HepG2 (cell line): ENCODE measurements around the gene CTNNBIP1. TPM values are rescaled to one million over a fixed set of nuclear protein-coding genes. Genes with fewer than 3 reads are reported as not detected.

Experiments used
- DNMT1 ChIP-seq: sonication (generic); formaldehyde crosslinking; IDR thresholded peaks from 2 replicates; pipeline ENCODE4 v1.5.1; 2020; ENCODE audit warnings: mild to moderate bottlenecking, missing genetic modification reagents
- ETV6 ChIP-seq: sonication (generic); formaldehyde crosslinking; conservative IDR thresholded peaks from 2 replicates; pipeline ENCODE4 v1.4.0; 2020; ENCODE audit warnings: missing genetic modification reagents
- FIP1L1 ChIP-seq: fragments of 200-400 bp; formaldehyde crosslinking; IDR thresholded peaks from 2 replicates; pipeline ENCODE4 v1.6.1; 2018; ENCODE audit warnings: low read depth, mild to moderate bottlenecking, low read length, moderate library complexity, borderline replicate concordance; ENCODE audit not compliant: insufficient read depth
- HCFC1 ChIP-seq: fragments of 150-350 bp; IDR thresholded peaks from 2 replicates; pipeline ENCODE4 v1.6.1; 2014; ENCODE audit warnings: low read depth, low read length
- KDM4B ChIP-seq: sonication (generic); formaldehyde crosslinking; IDR thresholded peaks from 2 replicates; pipeline ENCODE4 v1.4.0; 2020; ENCODE audit warnings: missing genetic modification reagents
- NRL ChIP-seq: sonication (generic); formaldehyde crosslinking; IDR thresholded peaks from 2 replicates; pipeline ENCODE4 v1.5.0; 2020; ENCODE audit warnings: missing genetic modification reagents, mild to moderate bottlenecking, moderate library complexity, borderline replicate concordance
- PCBP2 ChIP-seq: fragments of 200-400 bp; formaldehyde crosslinking; optimal IDR thresholded peaks from 2 replicates; pipeline ENCODE3; 2018; ENCODE audit warnings: low read length, low read depth; ENCODE audit not compliant: poor library complexity, severe bottlenecking
- RBAK ChIP-seq: sonication (generic); formaldehyde crosslinking; IDR thresholded peaks from 2 replicates; pipeline ENCODE4 v1.5.1; 2020; ENCODE audit warnings: mild to moderate bottlenecking, missing genetic modification reagents
- ZFP41 ChIP-seq: sonication (generic); formaldehyde crosslinking; IDR thresholded peaks from 2 replicates; pipeline ENCODE4 v1.4.0; 2020; ENCODE audit warnings: mild to moderate bottlenecking, missing genetic modification reagents, borderline replicate concordance
- ZNF224 ChIP-seq: sonication (generic); formaldehyde crosslinking; IDR thresholded peaks from 2 replicates; pipeline ENCODE4 v1.5.0; 2020; ENCODE audit warnings: mild to moderate bottlenecking, missing genetic modification reagents
- ZNF253 ChIP-seq: sonication (generic); formaldehyde crosslinking; IDR thresholded peaks from 2 replicates; pipeline ENCODE4 v1.8.0; 2022; ENCODE audit warnings: mild to moderate bottlenecking, missing genetic modification reagents, borderline replicate concordance
- ZNF333 ChIP-seq: sonication (generic); formaldehyde crosslinking; IDR thresholded peaks from 2 replicates; pipeline ENCODE4 v1.4.0; 2020; ENCODE audit warnings: mild to moderate bottlenecking, missing genetic modification reagents, borderline replicate concordance
- ZNF609 ChIP-seq: sonication (generic); formaldehyde crosslinking; IDR thresholded peaks from 2 replicates; pipeline ENCODE4 v1.4.0; 2020; ENCODE audit warnings: mild to moderate bottlenecking, missing genetic modification reagents, borderline replicate concordance
- ZNF674 ChIP-seq: sonication (generic); formaldehyde crosslinking; IDR thresholded peaks from 2 replicates; pipeline ENCODE4 v1.5.0; 2020; ENCODE audit warnings: low read depth, mild to moderate bottlenecking, missing genetic modification reagents
- polyA plus RNA-seq, 8 experiments: library from polyadenylated mRNA; depleted of rRNA in 3 of 8; stranded (reverse) in 7 of 8; unstranded in 1 of 8; fragments of >200 nt; fragmentation: Illumina TruSeq in 4 of 8; extraction: Trizol in 4 of 8; gene quantifications; 2 replicates each; pipeline versions ENCODE4 v1.2.1 to v1.2.3, GENCODE V29; 2011 to 2016; ENCODE audit warnings: low read depth in 4 of 8, missing spikeins in 1 of 8, mixed read lengths in 1 of 8; ENCODE audit not compliant: insufficient read depth in 1 of 8
- total RNA-seq, 5 experiments: library from RNA; depleted of rRNA; stranded (reverse); fragments of >200 nt; fragmentation: Illumina TruSeq; extraction: Trizol; gene quantifications; 2 replicates each; pipeline ENCODE4 v1.2.3, GENCODE V29; 2016; ENCODE audit warnings: low read depth in 1 of 5
- TF ChIP-seq, protein P1 (sequence below): IDR thresholded peaks from 2 replicates; pipeline ENCODE4 v1.4.0; 2020; ENCODE audit warnings: mild to moderate bottlenecking, missing genetic modification reagents
- TF ChIP-seq, protein P2 (sequence below): IDR thresholded peaks from 2 replicates; pipeline ENCODE4 v1.6.1; 2016; ENCODE audit warnings: missing genetic modification reagents, missing compliant biosample characterization
- TF ChIP-seq, protein P3 (sequence below): sonication (generic); formaldehyde crosslinking; IDR thresholded peaks from 2 replicates; pipeline ENCODE4 v1.5.1; 2020; ENCODE audit warnings: missing genetic modification reagents, mild to moderate bottlenecking, borderline replicate concordance

The CTNNBIP1 gene
- total and polyA plus RNA-seq, 2 of the 13 experiments (the other 11 are each of a cell fraction or from before 2014, with no cell fraction given), result 71.7 to 83.0 TPM

- TF ChIP-seq, protein P1, sequence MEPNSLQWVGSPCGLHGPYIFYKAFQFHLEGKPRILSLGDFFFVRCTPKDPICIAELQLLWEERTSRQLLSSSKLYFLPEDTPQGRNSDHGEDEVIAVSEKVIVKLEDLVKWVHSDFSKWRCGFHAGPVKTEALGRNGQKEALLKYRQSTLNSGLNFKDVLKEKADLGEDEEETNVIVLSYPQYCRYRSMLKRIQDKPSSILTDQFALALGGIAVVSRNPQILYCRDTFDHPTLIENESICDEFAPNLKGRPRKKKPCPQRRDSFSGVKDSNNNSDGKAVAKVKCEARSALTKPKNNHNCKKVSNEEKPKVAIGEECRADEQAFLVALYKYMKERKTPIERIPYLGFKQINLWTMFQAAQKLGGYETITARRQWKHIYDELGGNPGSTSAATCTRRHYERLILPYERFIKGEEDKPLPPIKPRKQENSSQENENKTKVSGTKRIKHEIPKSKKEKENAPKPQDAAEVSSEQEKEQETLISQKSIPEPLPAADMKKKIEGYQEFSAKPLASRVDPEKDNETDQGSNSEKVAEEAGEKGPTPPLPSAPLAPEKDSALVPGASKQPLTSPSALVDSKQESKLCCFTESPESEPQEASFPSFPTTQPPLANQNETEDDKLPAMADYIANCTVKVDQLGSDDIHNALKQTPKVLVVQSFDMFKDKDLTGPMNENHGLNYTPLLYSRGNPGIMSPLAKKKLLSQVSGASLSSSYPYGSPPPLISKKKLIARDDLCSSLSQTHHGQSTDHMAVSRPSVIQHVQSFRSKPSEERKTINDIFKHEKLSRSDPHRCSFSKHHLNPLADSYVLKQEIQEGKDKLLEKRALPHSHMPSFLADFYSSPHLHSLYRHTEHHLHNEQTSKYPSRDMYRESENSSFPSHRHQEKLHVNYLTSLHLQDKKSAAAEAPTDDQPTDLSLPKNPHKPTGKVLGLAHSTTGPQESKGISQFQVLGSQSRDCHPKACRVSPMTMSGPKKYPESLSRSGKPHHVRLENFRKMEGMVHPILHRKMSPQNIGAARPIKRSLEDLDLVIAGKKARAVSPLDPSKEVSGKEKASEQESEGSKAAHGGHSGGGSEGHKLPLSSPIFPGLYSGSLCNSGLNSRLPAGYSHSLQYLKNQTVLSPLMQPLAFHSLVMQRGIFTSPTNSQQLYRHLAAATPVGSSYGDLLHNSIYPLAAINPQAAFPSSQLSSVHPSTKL (CRISPR knock-in tag), result peak; percentile 90
- TF ChIP-seq KDM4B, result no peak
- TF ChIP-seq ZNF253 (CRISPR knock-in tag), result no peak
- no peak for TF ChIP-seq NRL (CRISPR knock-in tag)
- no peak for TF ChIP-seq ZNF224 (CRISPR knock-in tag)
- TF ChIP-seq, protein P2, sequence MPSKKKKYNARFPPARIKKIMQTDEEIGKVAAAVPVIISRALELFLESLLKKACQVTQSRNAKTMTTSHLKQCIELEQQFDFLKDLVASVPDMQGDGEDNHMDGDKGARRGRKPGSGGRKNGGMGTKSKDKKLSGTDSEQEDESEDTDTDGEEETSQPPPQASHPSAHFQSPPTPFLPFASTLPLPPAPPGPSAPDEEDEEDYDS (CRISPR knock-in tag), result no peak; the same call in 1 of the 2 replicates
- TF ChIP-seq DNMT1, result no peak
- TF ChIP-seq ZNF674 (CRISPR knock-in tag), result no peak
- TF ChIP-seq RBAK (CRISPR knock-in tag), result no peak
- no peak for TF ChIP-seq ZNF333 (CRISPR knock-in tag)
- TF ChIP-seq, protein P3, sequence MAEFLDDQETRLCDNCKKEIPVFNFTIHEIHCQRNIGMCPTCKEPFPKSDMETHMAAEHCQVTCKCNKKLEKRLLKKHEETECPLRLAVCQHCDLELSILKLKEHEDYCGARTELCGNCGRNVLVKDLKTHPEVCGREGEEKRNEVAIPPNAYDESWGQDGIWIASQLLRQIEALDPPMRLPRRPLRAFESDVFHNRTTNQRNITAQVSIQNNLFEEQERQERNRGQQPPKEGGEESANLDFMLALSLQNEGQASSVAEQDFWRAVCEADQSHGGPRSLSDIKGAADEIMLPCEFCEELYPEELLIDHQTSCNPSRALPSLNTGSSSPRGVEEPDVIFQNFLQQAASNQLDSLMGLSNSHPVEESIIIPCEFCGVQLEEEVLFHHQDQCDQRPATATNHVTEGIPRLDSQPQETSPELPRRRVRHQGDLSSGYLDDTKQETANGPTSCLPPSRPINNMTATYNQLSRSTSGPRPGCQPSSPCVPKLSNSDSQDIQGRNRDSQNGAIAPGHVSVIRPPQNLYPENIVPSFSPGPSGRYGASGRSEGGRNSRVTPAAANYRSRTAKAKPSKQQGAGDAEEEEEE, result no peak
- TF ChIP-seq HCFC1, result no peak
- TF ChIP-seq PCBP2, result no peak
- TF ChIP-seq ETV6 (CRISPR knock-in tag), result no peak
- no peak for TF ChIP-seq ZFP41 (CRISPR knock-in tag)
- TF ChIP-seq ZNF609, result peak; percentile 79; the same call in 1 of the 2 replicates
- no peak for TF ChIP-seq FIP1L1
Measured at GRCh38 chr1:9929431-9930385, 19.6 kb upstream of the CTNNBIP1 start (continued).
